ENCODE results near the gene PLTP. TPM values are rescaled to one million over a fixed set of nuclear protein-coding genes. Genes with fewer than 3 reads are reported as not detected.

The PLTP gene
- polyA plus RNA-seq, 3 donors = 1.6 to 3.0 (median 2.9) TPM

DNA sequence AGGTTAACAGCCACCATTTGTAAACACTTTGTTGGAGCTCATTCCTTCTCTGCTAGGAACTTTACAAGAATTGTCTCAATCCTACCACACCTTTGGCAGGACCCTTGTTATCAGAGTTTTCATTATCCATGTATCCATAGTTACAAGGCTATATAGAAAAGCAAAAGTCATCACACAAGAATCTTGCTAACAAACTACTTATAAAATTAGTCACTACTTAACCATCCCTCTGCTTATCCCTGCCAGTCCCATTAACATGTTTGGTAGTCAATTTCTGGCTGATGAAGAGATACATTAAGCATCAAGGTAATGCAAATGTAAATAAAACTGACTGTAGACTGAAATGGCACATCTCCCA is 44.2 kb downstream of the PLTP start:
- Histone ChIP-seq H2AFZ (ENCODE audit: insufficient read depth, low read depth, low read length, poor library complexity, severe bottlenecking) (no peak overlapping the region), H3K36me3 (replicated peaks in 1 of 2; ENCODE audit: control insufficient read depth in 1 of 2, insufficient read depth in 2 of 2, low read length in 2 of 2) (no peaks in the 10 kb centered on the region), H3K27me3 (ENCODE audit: control insufficient read depth in 2 of 2, insufficient read depth in 2 of 2, low read length in 2 of 2) (no peaks in the 10 kb centered on the region), H3K9ac (ENCODE audit: insufficient read depth, low read length, poor library complexity, severe bottlenecking) (no peak overlapping the region), H3K4me1 (ENCODE audit: control insufficient read depth in 1 of 2, insufficient read depth in 2 of 2, low read length in 2 of 2) (no peaks in the 10 kb centered on the region), H3K4me2 (replicated peaks; ENCODE audit: extremely low read depth, low read length, poor library complexity, severe bottlenecking) (no peak overlapping the region), H3K27ac (ENCODE audit: low read depth in 1 of 2, low read length in 2 of 2) (no peak overlapping the region), H3K9me3 (replicated peaks in 1 of 2; ENCODE audit: control insufficient read depth in 1 of 2, insufficient read depth in 1 of 2, low read length in 2 of 2) (no peaks in the 10 kb centered on the region), H3K4me3 (replicated peaks in 1 of 3; ENCODE audit: low read depth in 2 of 3, low read length in 3 of 3) (no peak overlapping the region), H4K20me1 (ENCODE audit: insufficient read depth, low read length) (no peaks in the 10 kb centered on the region), H3K79me2 (ENCODE audit: insufficient read depth, low read length) (peaks cover 4% of the 10 kb centered on the region)
- Mint-ChIP-seq H3K4me3 (no peak overlapping the region), H3K27me3 (ENCODE audit: low read depth in 3 of 3) (peaks cover 0 to 3% (median 0%) of the 10 kb centered on the region in 3 donors), H3K36me3 (peaks cover 10 to 16% of the 10 kb centered on the region in 2 donors), H3K27ac (no peak overlapping the region), H3K9me3 (no peaks in the 10 kb centered on the region), H3K4me1 (peaks cover 4% of the 10 kb centered on the region)
- DNase-seq = no peak
- TF ChIP-seq, protein P1, sequence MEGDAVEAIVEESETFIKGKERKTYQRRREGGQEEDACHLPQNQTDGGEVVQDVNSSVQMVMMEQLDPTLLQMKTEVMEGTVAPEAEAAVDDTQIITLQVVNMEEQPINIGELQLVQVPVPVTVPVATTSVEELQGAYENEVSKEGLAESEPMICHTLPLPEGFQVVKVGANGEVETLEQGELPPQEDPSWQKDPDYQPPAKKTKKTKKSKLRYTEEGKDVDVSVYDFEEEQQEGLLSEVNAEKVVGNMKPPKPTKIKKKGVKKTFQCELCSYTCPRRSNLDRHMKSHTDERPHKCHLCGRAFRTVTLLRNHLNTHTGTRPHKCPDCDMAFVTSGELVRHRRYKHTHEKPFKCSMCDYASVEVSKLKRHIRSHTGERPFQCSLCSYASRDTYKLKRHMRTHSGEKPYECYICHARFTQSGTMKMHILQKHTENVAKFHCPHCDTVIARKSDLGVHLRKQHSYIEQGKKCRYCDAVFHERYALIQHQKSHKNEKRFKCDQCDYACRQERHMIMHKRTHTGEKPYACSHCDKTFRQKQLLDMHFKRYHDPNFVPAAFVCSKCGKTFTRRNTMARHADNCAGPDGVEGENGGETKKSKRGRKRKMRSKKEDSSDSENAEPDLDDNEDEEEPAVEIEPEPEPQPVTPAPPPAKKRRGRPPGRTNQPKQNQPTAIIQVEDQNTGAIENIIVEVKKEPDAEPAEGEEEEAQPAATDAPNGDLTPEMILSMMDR (IDR thresholded peaks at IDR 0.05) = no peak
- intact Hi-C loops (cut with micrococcal nuclease) = no loop called here

DNA sequence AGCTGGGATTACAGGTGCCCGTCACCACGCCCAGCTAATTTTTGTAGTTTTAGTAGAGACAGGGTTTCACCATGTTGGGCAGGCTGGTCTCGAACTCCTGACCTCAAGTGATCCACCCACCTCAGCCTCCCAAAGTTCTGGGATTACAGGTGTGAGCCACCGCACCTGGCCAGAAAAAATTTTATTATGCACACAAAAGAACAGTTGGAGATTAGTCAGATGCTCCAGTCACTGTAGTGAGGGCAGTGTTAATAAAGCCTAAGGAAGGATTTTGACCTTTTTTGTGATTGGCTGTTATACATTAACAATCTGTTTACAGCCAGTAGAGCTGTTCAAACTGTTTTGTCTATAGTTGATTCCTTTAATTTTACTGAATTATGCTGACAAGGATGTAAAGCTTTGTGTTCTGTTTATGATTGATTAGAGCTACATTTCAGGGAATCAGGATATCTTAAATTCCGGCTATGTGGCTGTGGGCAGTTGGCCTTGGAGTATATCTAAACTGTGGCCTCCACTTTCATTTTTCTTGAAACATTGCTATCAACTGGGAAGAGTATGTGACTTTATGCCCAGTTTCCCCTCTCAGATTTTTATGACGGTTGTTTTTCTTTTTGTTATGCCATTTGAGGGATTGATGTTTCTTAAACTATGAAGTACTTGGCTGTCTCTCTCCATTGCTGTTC is 44.7 kb downstream of the PLTP start:
- TF ChIP-seq, protein P1 (IDR thresholded peaks at IDR 0.05) = no peak
- Mint-ChIP-seq H3K27me3 (ENCODE audit: low read depth in 3 of 3) (peaks cover 0 to 3% (median 0%) of the 10 kb centered on the region in 3 donors), H3K4me3 (no peak overlapping the region), H3K36me3 (peaks cover 5 to 10% of the 10 kb centered on the region in 2 donors), H3K27ac (no peak overlapping the region), H3K9me3 (no peaks in the 10 kb centered on the region), H3K4me1 (peaks cover 4% of the 10 kb centered on the region)
- no peak for DNase-seq
- Histone ChIP-seq H3K9me3 (replicated peaks in 1 of 2; ENCODE audit: control insufficient read depth in 1 of 2, insufficient read depth in 1 of 2, low read length in 2 of 2) (no peaks in the 10 kb centered on the region), H3K36me3 (replicated peaks in 1 of 2; ENCODE audit: control insufficient read depth in 1 of 2, insufficient read depth in 2 of 2, low read length in 2 of 2) (no peaks in the 10 kb centered on the region), H3K4me3 (replicated peaks in 1 of 3; ENCODE audit: low read depth in 2 of 3, low read length in 3 of 3) (no peak overlapping the region), H3K9ac (ENCODE audit: insufficient read depth, low read length, poor library complexity, severe bottlenecking) (no peak overlapping the region), H4K20me1 (ENCODE audit: insufficient read depth, low read length) (no peaks in the 10 kb centered on the region), H3K27me3 (ENCODE audit: control insufficient read depth in 2 of 2, insufficient read depth in 2 of 2, low read length in 2 of 2) (no peaks in the 10 kb centered on the region), H2AFZ (ENCODE audit: insufficient read depth, low read depth, low read length, poor library complexity, severe bottlenecking) (no peak overlapping the region), H3K79me2 (ENCODE audit: insufficient read depth, low read length) (peaks cover 4% of the 10 kb centered on the region), H3K4me2 (replicated peaks; ENCODE audit: extremely low read depth, low read length, poor library complexity, severe bottlenecking) (no peak overlapping the region), H3K27ac (ENCODE audit: low read depth in 1 of 2, low read length in 2 of 2) (no peak overlapping the region), H3K4me1 (ENCODE audit: control insufficient read depth in 1 of 2, insufficient read depth in 2 of 2, low read length in 2 of 2) (no peaks in the 10 kb centered on the region)
- intact Hi-C loops (cut with micrococcal nuclease) = no loop called here
- WGBS (ENCODE audit: insufficient coverage) = 100% methylated on average over 1 of the region's 6 CpGs

All from CD14-positive monocyte (primary cell).